Activated naive CD4-positive, alpha-beta T cell treated with anti-CD3 and anti-CD28 coated beads for 36 hours (primary cell): ENCODE data around the gene LRRC23. TPM values are rescaled to one million over a fixed set of nuclear protein-coding genes. Genes with fewer than 3 reads are reported as not detected.
A peak's percentile ranks its signal among the peaks of the same experiment; 100 is the strongest.

Experiments
- CTCF ChIA-PET: fragments of 350-600 bp; sonication (Branson Sonifier 250); formaldehyde crosslinking; loops from one replicate; lab custom pipeline; 2021; ENCODE audit warnings: antibody characterized with exemption; lab: Charles Lee
- DNase-seq: peaks from one replicate; pipeline ENCODE4 v3.0.0-alpha.2; 2020
- H3K27ac Mint-ChIP-seq: one replicate; pipeline ENCODE4 v1.8.0; 2021; ENCODE audit warnings: mild to moderate bottlenecking, mixed read lengths
- H3K27me3 Mint-ChIP-seq: one replicate; pipeline ENCODE4 v1.8.0; 2021; ENCODE audit warnings: low read depth, mixed read lengths
- H3K36me3 Mint-ChIP-seq: one replicate; pipeline ENCODE4 v1.8.0; 2021; ENCODE audit warnings: low read depth, mixed read lengths
- H3K4me1 Mint-ChIP-seq: one replicate; pipeline ENCODE4 v1.8.0; 2021; ENCODE audit warnings: low read depth, mixed read lengths
- H3K4me3 Mint-ChIP-seq: one replicate; pipeline ENCODE4 v1.8.0; 2021; ENCODE audit warnings: mild to moderate bottlenecking, moderate library complexity, mixed read lengths
- H3K9me3 Mint-ChIP-seq: one replicate; pipeline ENCODE4 v1.8.0; 2021; ENCODE audit warnings: mixed read lengths
- intact Hi-C: fragments of 100-400 bp; cut with micrococcal nuclease; formaldehyde crosslinking; loops from one replicate; pipeline ENCODE4 v1.15.1; 2023
- total RNA-seq, 2 experiments: library from RNA; stranded (reverse); gene quantifications; one replicate each; pipeline ENCODE4 v1.2.3, GENCODE V29; 2021

LRRC23 gene
- total RNA-seq, 2 experiments from 2014 or later, result 6.3 to 6.4 TPM

- peak; percentile 80 for DNase-seq
- intact Hi-C loops, result loop anchor here (5.0 to 10.0 kb wide), 5 partner anchors 79 to 1134 kb away; partner anchors contain the start of genes CD27, CD4, GAPDH and NECAP1
- Mint-ChIP-seq H3K4me3 (peak within 1 kb of the TSS; percentile 98), H3K9me3 (no peaks in the 10 kb centered on the region), H3K4me1 (peaks cover 65% of the 10 kb centered on the region), H3K27ac (peak within 1 kb of the TSS; percentile 93), H3K27me3 (no peaks in the 10 kb centered on the region), H3K36me3 (peaks cover 55% of the 10 kb centered on the region)
- CTCF ChIA-PET, result interaction anchor here (0.6 to 11.8 kb wide), 4 partner anchors 10 to 27 kb away, joined by 4 to 397 read pairs (median 4); no protein-coding TSS in a partner anchor
Observed at GRCh38 chr12:6950811-6951540, 46.4 kb downstream of the LRRC23 start, which contains the start of gene PTPN6. Gene PTPN6 (plus strand): TSS chr12:6951356. CDS start chr12:6951513, 157 bp downstream.

DNA sequence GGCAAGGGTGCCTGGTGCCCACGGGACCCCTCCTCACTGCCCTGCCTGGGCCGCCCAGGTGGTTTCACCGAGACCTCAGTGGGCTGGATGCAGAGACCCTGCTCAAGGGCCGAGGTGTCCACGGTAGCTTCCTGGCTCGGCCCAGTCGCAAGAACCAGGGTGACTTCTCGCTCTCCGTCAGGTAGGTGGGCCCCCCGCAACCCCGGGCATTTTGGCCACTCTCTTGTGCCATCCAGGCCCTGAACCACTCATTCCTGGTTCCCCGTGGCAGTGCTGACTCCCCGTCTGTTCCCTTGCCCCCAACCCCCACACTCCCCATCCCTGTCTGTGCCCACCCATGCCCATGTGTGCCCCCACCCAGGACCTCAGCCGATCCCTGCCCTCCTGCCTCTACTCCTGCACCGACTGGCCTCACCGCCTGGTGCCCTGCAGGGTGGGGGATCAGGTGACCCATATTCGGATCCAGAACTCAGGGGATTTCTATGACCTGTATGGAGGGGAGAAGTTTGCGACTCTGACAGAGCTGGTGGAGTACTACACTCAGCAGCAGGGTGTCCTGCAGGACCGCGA is 47.0 kb downstream of the LRRC23 start:
- peak; percentile 64 for DNase-seq
- peak overlapping the region; percentile 98 for H3K4me3 Mint-ChIP-seq
- no peaks in the 10 kb centered on the region for H3K9me3 Mint-ChIP-seq
- intact Hi-C loops, result loop anchor here (5.0 to 10.0 kb wide), 5 partner anchors 79 to 1133 kb away; partner anchors contain the start of genes CD27, CD4, GAPDH and NECAP1
- H3K36me3 Mint-ChIP-seq, result peaks cover 61% of the 10 kb centered on the region
- H3K27ac Mint-ChIP-seq, result peak overlapping the region; percentile 93
- H3K4me1 Mint-ChIP-seq, result peaks cover 69% of the 10 kb centered on the region
- no peaks in the 10 kb centered on the region for H3K27me3 Mint-ChIP-seq
- CTCF ChIA-PET, result interaction anchor here (0.6 to 11.8 kb wide), 6 partner anchors 8 to 157 kb away, joined by 3 to 397 read pairs (median 4); partner anchors contain the start of gene C12orf57

GRCh38 chr12:6952121-6952862 is 47.7 kb downstream of the LRRC23 start:
- peaks cover 62% of the 10 kb centered on the region for H3K36me3 Mint-ChIP-seq
- H3K27me3 Mint-ChIP-seq, result no peaks in the 10 kb centered on the region
- H3K9me3 Mint-ChIP-seq, result no peaks in the 10 kb centered on the region
- peak; percentile 33 for DNase-seq
- peaks cover 69% of the 10 kb centered on the region for H3K4me1 Mint-ChIP-seq
- peak overlapping the region; percentile 93 for H3K27ac Mint-ChIP-seq
- H3K4me3 Mint-ChIP-seq, result peak overlapping the region; percentile 98
- CTCF ChIA-PET, result interaction anchor here (0.6 to 11.8 kb wide), 6 partner anchors 7 to 156 kb away, joined by 3 to 397 read pairs (median 3); partner anchors contain the start of gene C12orf57
- intact Hi-C loops, result loop anchor here (5.0 to 10.0 kb wide), 5 partner anchors 80 to 1133 kb away; partner anchors contain the start of genes CD27, CD4, GAPDH and NECAP1

GRCh38 chr12:6952863-6953441 is 48.3 kb downstream of the LRRC23 start:
- H3K4me3 Mint-ChIP-seq, result peak overlapping the region; percentile 98
- intact Hi-C loops, result loop anchor here (1.0 to 10.0 kb wide), 7 partner anchors 8 to 1132 kb away; partner anchors contain the start of genes C12orf57, CD27, CD4 and GAPDH
- peaks cover 66% of the 10 kb centered on the region for H3K36me3 Mint-ChIP-seq
- no peaks in the 10 kb centered on the region for H3K27me3 Mint-ChIP-seq
- H3K4me1 Mint-ChIP-seq, result peaks cover 69% of the 10 kb centered on the region
- CTCF ChIA-PET, result interaction anchor here (0.6 to 11.8 kb wide), 4 partner anchors 8 to 155 kb away, joined by 3 to 397 read pairs (median 4); no protein-coding TSS in a partner anchor
- H3K9me3 Mint-ChIP-seq, result no peaks in the 10 kb centered on the region
- H3K27ac Mint-ChIP-seq, result peak overlapping the region; percentile 93
- peak; percentile 39 for DNase-seq

DNA sequence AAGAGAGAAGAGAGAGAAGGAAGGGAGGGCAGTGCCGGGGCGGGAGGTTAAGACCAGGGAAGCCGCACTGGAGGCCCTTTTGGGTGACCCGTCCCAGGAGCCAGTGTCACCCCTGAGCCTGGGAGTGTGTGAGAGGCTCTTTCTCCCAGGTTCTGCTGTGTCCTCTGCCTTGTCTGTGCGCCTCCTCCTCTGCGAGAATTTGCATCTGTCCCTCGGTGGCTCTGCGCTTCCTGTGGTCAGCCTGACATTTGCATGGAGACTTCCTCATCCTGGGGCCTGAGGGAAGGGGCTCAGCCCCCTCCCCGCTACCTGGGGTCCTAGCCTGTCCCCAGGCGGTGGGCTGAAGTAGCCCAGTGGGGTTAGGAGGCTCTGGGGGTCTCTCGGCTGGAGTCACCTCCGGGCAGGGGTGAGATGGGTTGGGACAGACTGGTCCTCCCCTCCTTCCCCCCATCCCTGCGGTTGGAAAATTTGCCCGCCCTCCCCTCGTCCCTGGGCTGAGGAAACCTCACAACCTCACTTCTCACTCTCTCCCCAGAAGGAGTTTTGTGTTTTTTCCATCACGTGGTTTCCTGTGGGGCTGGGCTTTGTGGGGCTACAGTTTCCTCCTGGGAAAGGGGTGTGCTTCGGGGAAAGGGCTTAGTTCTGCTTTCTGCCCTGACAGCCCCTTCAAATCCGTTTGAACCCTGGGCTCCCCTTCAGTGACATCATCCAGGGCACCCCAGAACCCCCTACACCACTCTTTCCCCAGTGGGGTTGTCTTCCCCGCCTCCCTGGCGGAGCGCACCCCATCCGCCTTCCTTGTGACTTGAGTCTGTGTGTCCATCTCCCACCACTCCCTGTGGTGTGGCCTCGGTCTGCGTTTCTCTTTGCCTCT is 49.1 kb downstream of the LRRC23 start:
- Mint-ChIP-seq H3K36me3 (peaks cover 72% of the 10 kb centered on the region), H3K4me3 (peak overlapping the region; percentile 98), H3K4me1 (peaks cover 69% of the 10 kb centered on the region), H3K27ac (peak overlapping the region; percentile 93), H3K27me3 (no peaks in the 10 kb centered on the region), H3K9me3 (no peaks in the 10 kb centered on the region)
- peak; percentile 87 for DNase-seq
- intact Hi-C loops, result loop anchor here (1.0 to 10.0 kb wide), 7 partner anchors 8 to 1131 kb away; partner anchors contain the start of genes C12orf57, CD27, CD4 and GAPDH
- CTCF ChIA-PET, result interaction anchor here (1.0 to 11.8 kb wide), 6 partner anchors 7 to 155 kb away, joined by 3 to 397 read pairs (median 4); no protein-coding TSS in a partner anchor

DNA sequence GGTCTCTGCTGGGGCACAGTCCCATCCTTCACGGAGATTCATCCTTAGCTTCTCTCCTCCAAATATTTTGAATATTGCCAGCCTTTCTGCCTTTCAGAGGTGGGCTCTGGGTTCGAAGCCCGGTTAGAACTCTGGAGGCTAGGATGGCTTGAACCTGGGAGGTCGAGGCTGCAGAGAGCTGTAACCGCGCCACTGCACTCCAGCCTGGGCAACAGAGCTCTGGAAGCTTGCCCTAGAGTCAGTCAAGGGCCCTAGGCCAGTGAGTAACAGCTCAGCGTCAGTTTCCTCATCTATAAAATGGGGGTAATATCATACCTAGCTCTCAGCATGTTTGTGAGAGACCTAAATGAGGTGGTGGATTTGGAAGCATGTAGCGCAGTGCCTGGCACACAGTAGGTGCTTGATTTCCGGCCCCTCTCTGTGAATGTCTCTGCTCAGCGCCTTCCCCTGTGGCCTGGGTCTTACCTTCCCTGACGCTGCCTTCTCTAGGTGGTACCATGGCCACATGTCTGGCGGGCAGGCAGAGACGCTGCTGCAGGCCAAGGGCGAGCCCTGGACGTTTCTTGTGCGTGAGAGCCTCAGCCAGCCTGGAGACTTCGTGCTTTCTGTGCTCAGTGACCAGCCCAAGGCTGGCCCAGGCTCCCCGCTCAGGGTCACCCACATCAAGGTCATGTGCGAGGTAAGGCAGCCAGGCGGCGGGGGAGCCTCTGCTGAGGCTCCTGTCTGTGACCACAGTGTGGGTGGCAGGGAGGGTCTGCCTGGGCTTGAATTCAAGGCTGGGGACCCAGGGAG is 49.9 kb downstream of the LRRC23 start:
- peak overlapping the region; percentile 93 for H3K27ac Mint-ChIP-seq
- peaks cover 68% of the 10 kb centered on the region for H3K4me1 Mint-ChIP-seq
- intact Hi-C loops, result loop anchor here (5.0 to 10.0 kb wide), 6 partner anchors 82 to 1130 kb away; partner anchors contain the start of genes CD27, CD4, GAPDH and LAG3
- no peak for DNase-seq
- H3K9me3 Mint-ChIP-seq, result no peaks in the 10 kb centered on the region
- no peaks in the 10 kb centered on the region for H3K27me3 Mint-ChIP-seq
- peaks cover 80% of the 10 kb centered on the region for H3K36me3 Mint-ChIP-seq
- peak overlapping the region; percentile 98 for H3K4me3 Mint-ChIP-seq
- CTCF ChIA-PET, result interaction anchor here (1.0 to 1.8 kb wide), 4 partner anchors 9 to 17 kb away, joined by 3 to 8 read pairs (median 4); no protein-coding TSS in a partner anchor

GRCh38 chr12:6955108-6956020 is 50.7 kb downstream of the LRRC23 start:
- CTCF ChIA-PET, result interaction anchor here (1.8 to 12.0 kb wide), 3 partner anchors 8 to 18 kb away, joined by 5 to 397 read pairs (median 10); partner anchors contain the start of genes C12orf57, PTPN6 and RNU7-1

GRCh38 chr12:6956021-6956727 is 51.6 kb downstream of the LRRC23 start:
- H3K4me1 Mint-ChIP-seq, result peaks cover 72% of the 10 kb centered on the region
- intact Hi-C loops, result loop anchor here (5.0 to 10.0 kb wide), 3 partner anchors 184 to 1129 kb away; partner anchors contain the start of genes CD27, LAG3 and NECAP1
- CTCF ChIA-PET, result interaction anchor here (1.1 to 12.0 kb wide), 3 partner anchors 8 to 10 kb away, joined by 4 to 397 read pairs (median 10); partner anchors contain the start of genes C12orf57, PTPN6 and RNU7-1
- no peaks in the 10 kb centered on the region for H3K9me3 Mint-ChIP-seq
- H3K36me3 Mint-ChIP-seq, result peaks cover 95% of the 10 kb centered on the region
- H3K27ac Mint-ChIP-seq, result peak overlapping the region; percentile 93
- no peak for DNase-seq
- H3K4me3 Mint-ChIP-seq, result peak overlapping the region; percentile 38
- H3K27me3 Mint-ChIP-seq, result no peaks in the 10 kb centered on the region

More at GRCh38 chr12:6955108-6956020, 50.7 kb downstream of the LRRC23 start:
- intact Hi-C loops, result loop anchor here (5.0 to 10.0 kb wide), 3 partner anchors 183 to 1129 kb away; partner anchors contain the start of genes CD27, LAG3 and NECAP1
- no peak for DNase-seq
- no peaks in the 10 kb centered on the region for H3K9me3 Mint-ChIP-seq
- H3K36me3 Mint-ChIP-seq, result peaks cover 86% of the 10 kb centered on the region
- H3K27me3 Mint-ChIP-seq, result no peaks in the 10 kb centered on the region
- peaks cover 69% of the 10 kb centered on the region for H3K4me1 Mint-ChIP-seq
- H3K27ac Mint-ChIP-seq, result peak overlapping the region; percentile 93
- H3K4me3 Mint-ChIP-seq, result peak overlapping the region; percentile 98
